ENCODE data around the gene SPIN1.

SPIN1 gene

DNA sequence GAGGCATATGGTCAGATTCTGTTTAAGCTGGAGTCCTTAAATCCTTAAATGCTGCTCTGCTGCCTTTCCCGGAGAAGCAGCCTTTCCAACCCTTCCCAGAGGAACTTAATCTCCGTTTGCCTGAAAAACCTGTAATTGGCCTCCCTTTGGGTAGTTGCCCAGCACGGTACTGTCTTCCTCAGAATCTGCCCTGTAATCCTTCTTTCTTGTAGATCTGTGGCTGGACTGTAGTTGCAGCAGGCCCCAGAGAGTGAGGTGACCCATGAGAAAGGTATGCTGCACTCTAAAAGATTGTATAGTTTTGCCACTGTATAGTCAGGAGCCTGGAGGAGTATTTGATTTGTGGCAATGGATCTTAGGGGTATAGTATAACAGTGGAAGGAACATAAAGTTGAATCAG, 11.7 kb downstream of the SPIN1 start:
- Histone ChIP-seq H3K4me3 (ENCODE audit: low read length in 2 of 2) (no peak overlapping the region), H3K27ac (ENCODE audit: low read depth in 2 of 2, low read length in 2 of 2) (no peak overlapping the region)

DNA sequence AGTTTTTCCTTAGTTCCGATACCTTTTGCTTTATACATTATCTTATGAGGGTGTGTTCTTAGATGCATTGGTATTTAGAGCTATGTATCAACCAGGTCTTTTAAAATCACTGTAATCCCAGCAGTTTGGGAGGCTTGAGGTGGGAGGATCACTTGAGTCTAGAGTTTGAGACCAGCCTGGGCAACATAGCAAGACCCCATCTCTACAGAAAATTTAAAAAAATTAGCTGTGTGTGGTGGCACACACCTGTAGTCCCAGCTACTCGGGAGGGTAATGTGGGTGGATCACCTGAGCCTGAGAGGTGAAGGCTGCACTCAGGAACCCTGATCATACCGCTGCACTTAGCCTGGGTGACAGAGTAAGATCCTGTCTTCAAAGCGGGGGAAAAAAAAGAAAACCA, 15.1 kb downstream of the SPIN1 start:
- no peak overlapping the region for H3K9ac ChIP-seq (ENCODE audit: low read depth in 1 of 2, low read length in 2 of 2)
- no peaks in the 10 kb centered on the region for H3K4me1 ChIP-seq (ENCODE audit: control insufficient read depth in 2 of 2, insufficient read depth in 2 of 2, low read length in 2 of 2)
- H3K27me3 ChIP-seq (ENCODE audit: control insufficient read depth in 2 of 2, insufficient read depth in 2 of 2, low read length in 2 of 2): no peaks in the 10 kb centered on the region
- H3K9me3 ChIP-seq (ENCODE audit: control insufficient read depth in 2 of 2, low read length in 2 of 2): no peaks in the 10 kb centered on the region
- peaks cover 4 to 5% of the 10 kb centered on the region in 2 donors for H3K36me3 ChIP-seq (ENCODE audit: control insufficient read depth in 2 of 2, insufficient read depth in 2 of 2, low read length in 2 of 2)
- H3K27ac ChIP-seq (ENCODE audit: low read depth in 2 of 2, low read length in 2 of 2): no peak overlapping the region
- H3K4me3 ChIP-seq (ENCODE audit: low read length in 2 of 2): no peak overlapping the region

More for the DNA sequence above, 11.7 kb downstream of the SPIN1 start:
- H3K9ac ChIP-seq (ENCODE audit: low read depth in 1 of 2, low read length in 2 of 2): no peak overlapping the region
- no peaks in the 10 kb centered on the region for H3K9me3 ChIP-seq (ENCODE audit: control insufficient read depth in 2 of 2, low read length in 2 of 2)
- peaks cover 4 to 5% of the 10 kb centered on the region in 2 donors for H3K36me3 ChIP-seq (ENCODE audit: control insufficient read depth in 2 of 2, insufficient read depth in 2 of 2, low read length in 2 of 2)
- H3K27me3 ChIP-seq (ENCODE audit: control insufficient read depth in 2 of 2, insufficient read depth in 2 of 2, low read length in 2 of 2): no peaks in the 10 kb centered on the region
- no peaks in the 10 kb centered on the region for H3K4me1 ChIP-seq (ENCODE audit: control insufficient read depth in 2 of 2, insufficient read depth in 2 of 2, low read length in 2 of 2)

DNA sequence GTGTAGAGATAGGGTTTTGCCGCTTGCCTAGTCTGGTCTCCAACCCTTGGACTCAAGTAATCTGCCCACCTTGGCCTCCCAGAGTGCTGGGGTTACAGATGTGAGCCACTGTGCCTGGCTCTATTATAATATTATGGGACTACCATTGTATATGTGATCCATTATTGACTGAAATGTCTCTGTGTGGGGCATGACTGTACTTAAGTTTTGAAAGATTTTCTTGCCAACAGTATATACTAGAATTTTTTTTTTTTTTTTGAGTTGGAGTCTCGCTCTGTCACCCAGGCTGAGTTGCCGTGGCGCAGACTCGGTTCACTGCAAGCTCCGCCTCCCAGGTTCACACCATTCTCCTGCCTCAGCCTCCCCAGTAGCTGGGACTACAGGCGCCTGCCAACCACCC, 17.8 kb downstream of the SPIN1 start:
- Histone ChIP-seq H3K4me3 (ENCODE audit: low read length in 2 of 2) (no peak overlapping the region), H3K9ac (ENCODE audit: low read depth in 1 of 2, low read length in 2 of 2) (no peak overlapping the region)

GRCh38 chr9:88411471-88411870, 23.2 kb downstream of the SPIN1 start:
- Histone ChIP-seq H3K4me3 (ENCODE audit: low read length in 2 of 2) (no peak overlapping the region), H3K9me3 (ENCODE audit: control insufficient read depth in 2 of 2, low read length in 2 of 2) (no peaks in the 10 kb centered on the region), H3K36me3 (ENCODE audit: control insufficient read depth in 2 of 2, insufficient read depth in 2 of 2, low read length in 2 of 2) (no peaks in the 10 kb centered on the region), H3K27ac (ENCODE audit: low read depth in 2 of 2, low read length in 2 of 2) (no peak overlapping the region), H3K9ac (ENCODE audit: low read depth in 1 of 2, low read length in 2 of 2) (no peak overlapping the region), H3K27me3 (ENCODE audit: control insufficient read depth in 2 of 2, insufficient read depth in 2 of 2, low read length in 2 of 2) (no peaks in the 10 kb centered on the region), H3K4me1 (ENCODE audit: control insufficient read depth in 2 of 2, insufficient read depth in 2 of 2, low read length in 2 of 2) (no peaks in the 10 kb centered on the region)

More for the DNA sequence above, 17.8 kb downstream of the SPIN1 start:
- H3K36me3 ChIP-seq (ENCODE audit: control insufficient read depth in 2 of 2, insufficient read depth in 2 of 2, low read length in 2 of 2): no peaks in the 10 kb centered on the region
- no peaks in the 10 kb centered on the region for H3K27me3 ChIP-seq (ENCODE audit: control insufficient read depth in 2 of 2, insufficient read depth in 2 of 2, low read length in 2 of 2)
- no peaks in the 10 kb centered on the region for H3K9me3 ChIP-seq (ENCODE audit: control insufficient read depth in 2 of 2, low read length in 2 of 2)
- H3K27ac ChIP-seq (ENCODE audit: low read depth in 2 of 2, low read length in 2 of 2): no peak overlapping the region
- no peaks in the 10 kb centered on the region for H3K4me1 ChIP-seq (ENCODE audit: control insufficient read depth in 2 of 2, insufficient read depth in 2 of 2, low read length in 2 of 2)

DNA sequence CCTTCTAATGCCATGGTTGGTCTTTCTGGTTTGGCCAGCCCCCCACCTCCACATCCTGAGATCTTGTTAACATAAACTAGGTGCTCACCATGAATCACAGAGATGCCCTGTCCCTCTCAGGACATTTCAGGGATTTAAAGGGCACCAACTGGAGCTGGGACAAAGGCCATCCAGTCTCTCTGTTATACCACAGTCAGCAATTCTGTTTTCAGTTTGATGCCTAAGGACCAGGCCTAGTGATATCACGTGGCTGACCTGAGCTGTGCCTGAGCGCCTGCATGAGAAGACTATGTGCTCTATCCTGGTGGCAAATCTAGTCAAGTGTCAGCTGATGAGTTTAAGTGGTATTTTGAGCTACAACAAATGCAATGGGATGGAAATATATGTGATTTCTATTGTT, 26.1 kb downstream of the SPIN1 start:
- Histone ChIP-seq H3K27ac (ENCODE audit: low read depth in 2 of 2, low read length in 2 of 2) (no peak overlapping the region), H3K9me3 (ENCODE audit: control insufficient read depth in 2 of 2, low read length in 2 of 2) (peaks cover 0 to 6% of the 10 kb centered on the region in 2 donors), H3K4me1 (ENCODE audit: control insufficient read depth in 2 of 2, insufficient read depth in 2 of 2, low read length in 2 of 2) (no peaks in the 10 kb centered on the region), H3K27me3 (ENCODE audit: control insufficient read depth in 2 of 2, insufficient read depth in 2 of 2, low read length in 2 of 2) (no peaks in the 10 kb centered on the region), H3K36me3 (ENCODE audit: control insufficient read depth in 2 of 2, insufficient read depth in 2 of 2, low read length in 2 of 2) (peaks cover 7 to 13% of the 10 kb centered on the region in 2 donors), H3K4me3 (ENCODE audit: low read length in 2 of 2) (no peak overlapping the region), H3K9ac (ENCODE audit: low read depth in 1 of 2, low read length in 2 of 2) (no peak overlapping the region)

DNA sequence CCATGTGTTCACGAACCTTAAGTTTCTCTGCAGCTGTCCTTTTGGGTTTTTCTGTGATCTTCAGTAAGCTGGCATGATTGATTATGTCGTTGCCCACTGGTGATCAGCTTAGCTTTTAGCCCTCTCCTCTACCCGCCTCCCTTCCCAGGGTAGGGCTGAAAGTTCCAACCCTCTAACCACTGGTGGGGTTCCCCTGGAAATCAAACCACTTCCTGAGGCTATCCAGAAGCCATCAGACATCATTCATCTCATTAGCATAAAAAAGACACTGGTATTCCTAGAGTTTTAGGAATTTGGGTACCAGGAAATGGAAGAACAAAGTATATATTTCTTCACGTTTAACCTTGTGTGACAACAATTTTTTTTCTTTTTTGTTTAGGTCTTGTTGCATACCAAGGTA, 29.8 kb downstream of the SPIN1 start:
- Histone ChIP-seq H3K36me3 (ENCODE audit: control insufficient read depth in 2 of 2, insufficient read depth in 2 of 2, low read length in 2 of 2) (peaks cover 12 to 13% of the 10 kb centered on the region in 2 donors), H3K27ac (ENCODE audit: low read depth in 2 of 2, low read length in 2 of 2) (no peak overlapping the region)

DNA sequence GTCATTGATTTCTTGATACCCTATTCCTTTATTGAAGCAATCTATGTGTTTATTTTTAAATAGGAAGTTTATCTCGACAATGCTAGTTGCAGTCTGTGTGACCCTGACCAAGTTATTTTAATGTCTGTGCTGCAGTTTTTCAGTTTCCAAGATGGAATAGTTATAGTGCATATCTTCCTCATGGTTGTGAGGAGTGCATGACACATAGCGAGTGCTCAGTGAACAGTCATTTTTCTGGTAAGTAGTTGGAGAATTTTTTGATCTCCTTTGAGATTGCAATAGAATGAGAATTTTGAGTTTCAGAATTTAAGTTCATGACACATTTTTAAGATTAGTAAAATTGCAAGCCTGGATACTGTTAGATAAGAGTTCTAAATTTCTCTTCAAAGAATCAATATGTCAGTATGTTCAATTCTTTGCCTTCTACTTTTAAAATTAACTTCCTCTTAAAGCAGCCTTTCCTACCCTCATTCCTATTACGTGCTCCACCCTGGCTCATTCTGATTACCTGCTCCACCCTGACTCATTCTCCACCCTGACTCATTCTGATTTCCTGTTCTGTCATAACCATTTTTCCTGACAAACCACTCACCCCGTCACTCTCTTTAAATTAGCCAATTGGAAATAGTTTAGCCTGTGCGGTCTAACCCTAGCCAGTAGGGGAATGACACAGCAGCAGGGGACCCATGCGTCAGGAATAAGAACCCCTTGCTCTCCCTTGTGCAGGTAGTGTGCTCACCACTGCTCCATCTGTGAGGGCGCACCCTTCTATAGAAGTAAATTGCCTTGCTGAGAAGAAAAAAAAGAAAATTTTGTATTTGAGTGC, 30.7 kb downstream of the SPIN1 start:
- H3K4me1 ChIP-seq (ENCODE audit: control insufficient read depth in 2 of 2, insufficient read depth in 2 of 2, low read length in 2 of 2): no peaks in the 10 kb centered on the region
- H3K36me3 ChIP-seq (ENCODE audit: control insufficient read depth in 2 of 2, insufficient read depth in 2 of 2, low read length in 2 of 2): peaks cover 12 to 13% of the 10 kb centered on the region in 2 donors
- H3K27me3 ChIP-seq (ENCODE audit: control insufficient read depth in 2 of 2, insufficient read depth in 2 of 2, low read length in 2 of 2): no peaks in the 10 kb centered on the region
- no peak overlapping the region for H3K9ac ChIP-seq (ENCODE audit: low read depth in 1 of 2, low read length in 2 of 2)
- H3K27ac ChIP-seq (ENCODE audit: low read depth in 2 of 2, low read length in 2 of 2): no peak overlapping the region
- H3K4me3 ChIP-seq (ENCODE audit: low read length in 2 of 2): no peak overlapping the region
- H3K9me3 ChIP-seq (ENCODE audit: control insufficient read depth in 2 of 2, low read length in 2 of 2): peaks cover 0 to 12% of the 10 kb centered on the region in 2 donors

More for the DNA sequence above, 29.8 kb downstream of the SPIN1 start:
- Histone ChIP-seq H3K27me3 (ENCODE audit: control insufficient read depth in 2 of 2, insufficient read depth in 2 of 2, low read length in 2 of 2) (no peaks in the 10 kb centered on the region), H3K9me3 (ENCODE audit: control insufficient read depth in 2 of 2, low read length in 2 of 2) (peaks cover 0 to 12% of the 10 kb centered on the region in 2 donors), H3K4me1 (ENCODE audit: control insufficient read depth in 2 of 2, insufficient read depth in 2 of 2, low read length in 2 of 2) (no peaks in the 10 kb centered on the region), H3K9ac (ENCODE audit: low read depth in 1 of 2, low read length in 2 of 2) (no peak overlapping the region), H3K4me3 (ENCODE audit: low read length in 2 of 2) (no peak overlapping the region)

DNA sequence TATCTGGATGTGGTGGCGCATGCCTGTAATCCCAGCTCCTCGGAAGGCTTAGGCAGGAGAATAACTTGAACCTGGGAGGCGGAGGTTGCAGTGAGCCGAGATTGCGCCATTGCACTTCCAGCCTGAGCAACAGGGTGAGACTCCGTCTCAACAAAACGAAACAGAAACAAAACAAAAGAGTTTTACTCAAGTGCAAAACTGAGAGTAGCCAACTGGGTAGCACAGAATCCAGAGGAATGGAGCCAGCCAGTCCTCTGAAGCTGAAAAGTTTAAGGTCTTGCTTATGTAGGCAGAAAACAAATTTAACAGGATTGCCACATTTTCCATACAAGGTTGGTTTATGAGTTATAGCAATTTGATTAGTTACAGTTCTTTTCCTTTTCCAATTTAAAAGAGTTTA, 32.0 kb downstream of the SPIN1 start:
- H3K9me3 ChIP-seq (ENCODE audit: control insufficient read depth in 2 of 2, low read length in 2 of 2): peaks cover 0 to 12% of the 10 kb centered on the region in 2 donors
- H3K4me3 ChIP-seq (ENCODE audit: low read length in 2 of 2): no peak overlapping the region
- peaks cover 12 to 15% of the 10 kb centered on the region in 2 donors for H3K36me3 ChIP-seq (ENCODE audit: control insufficient read depth in 2 of 2, insufficient read depth in 2 of 2, low read length in 2 of 2)
- no peak overlapping the region for H3K9ac ChIP-seq (ENCODE audit: low read depth in 1 of 2, low read length in 2 of 2)
- H3K4me1 ChIP-seq (ENCODE audit: control insufficient read depth in 2 of 2, insufficient read depth in 2 of 2, low read length in 2 of 2): no peaks in the 10 kb centered on the region
- H3K27ac ChIP-seq (ENCODE audit: low read depth in 2 of 2, low read length in 2 of 2): no peak overlapping the region
- H3K27me3 ChIP-seq (ENCODE audit: control insufficient read depth in 2 of 2, insufficient read depth in 2 of 2, low read length in 2 of 2): no peaks in the 10 kb centered on the region

GRCh38 chr9:88421348-88421747, 33.1 kb downstream of the SPIN1 start:
- H3K4me3 ChIP-seq (ENCODE audit: low read length in 2 of 2): no peak overlapping the region
- H3K27me3 ChIP-seq (ENCODE audit: control insufficient read depth in 2 of 2, insufficient read depth in 2 of 2, low read length in 2 of 2): no peaks in the 10 kb centered on the region
- no peak overlapping the region for H3K27ac ChIP-seq (ENCODE audit: low read depth in 2 of 2, low read length in 2 of 2)
- peaks cover 12 to 15% of the 10 kb centered on the region in 2 donors for H3K36me3 ChIP-seq (ENCODE audit: control insufficient read depth in 2 of 2, insufficient read depth in 2 of 2, low read length in 2 of 2)
- no peaks in the 10 kb centered on the region for H3K4me1 ChIP-seq (ENCODE audit: control insufficient read depth in 2 of 2, insufficient read depth in 2 of 2, low read length in 2 of 2)
- H3K9me3 ChIP-seq (ENCODE audit: control insufficient read depth in 2 of 2, low read length in 2 of 2): peaks cover 0 to 12% of the 10 kb centered on the region in 2 donors
- no peak overlapping the region for H3K9ac ChIP-seq (ENCODE audit: low read depth in 1 of 2, low read length in 2 of 2)

GRCh38 chr9:88425538-88425950, 37.3 kb downstream of the SPIN1 start:
- Histone ChIP-seq H3K27ac (ENCODE audit: low read depth in 2 of 2, low read length in 2 of 2) (no peak overlapping the region), H3K9ac (ENCODE audit: low read depth in 1 of 2, low read length in 2 of 2) (no peak overlapping the region), H3K27me3 (ENCODE audit: control insufficient read depth in 2 of 2, insufficient read depth in 2 of 2, low read length in 2 of 2) (no peaks in the 10 kb centered on the region), H3K9me3 (ENCODE audit: control insufficient read depth in 2 of 2, low read length in 2 of 2) (no peaks in the 10 kb centered on the region), H3K36me3 (ENCODE audit: control insufficient read depth in 2 of 2, insufficient read depth in 2 of 2, low read length in 2 of 2) (peaks cover 5% of the 10 kb centered on the region in 2 donors), H3K4me3 (ENCODE audit: low read length in 2 of 2) (no peak overlapping the region), H3K4me1 (ENCODE audit: control insufficient read depth in 2 of 2, insufficient read depth in 2 of 2, low read length in 2 of 2) (no peaks in the 10 kb centered on the region)

All from mucosa of rectum (tissue), 2 donors.